ENCODE measurements around the gene INKA2.

GRCh38 chr1:111762332-111762731 is 23.1 kb upstream of the INKA2 start:
- TF ChIP-seq CTCF (IDR thresholded peaks at IDR 0.05; ENCODE audit: poor library complexity, severe bottlenecking) (no peak), POLR2AphosphoS5 (IDR thresholded peaks at IDR 0.05) (no peak)

All from neural cell (in vitro differentiated cells).